Endothelial cell of umbilical vein (primary cell): ENCODE data around the gene CCT4. TPM values are rescaled to one million over a fixed set of nuclear protein-coding genes. Genes with fewer than 3 reads are reported as not detected.

Source experiments
- BruUV-seq: library from RNA; stranded (reverse); fragments of 400-500 nt; replicated peaks from 2 replicates; lab custom pipeline; 2021; lab: Mats Ljungman, UMichigan
- CTCF ChIA-PET: fragments of 300-600, 350-600 bp; sonication (Branson Sonifier 250); formaldehyde crosslinking; loops from one replicate; lab custom pipeline; 2021; ENCODE audit warnings: antibody characterized with exemption, inconsistent platforms; lab: Charles Lee
- POLR2A ChIA-PET: fragments of 300-600, 350-600 bp; sonication (Branson Sonifier 250); formaldehyde crosslinking; loops from one replicate; lab custom pipeline; 2021; ENCODE audit warnings: antibody characterized with exemption, inconsistent platforms; lab: Charles Lee
- DNase-seq: peaks from one replicate; pipeline ENCODE4 v3.0.0-alpha.2; 2011; ENCODE audit warnings: low read depth, low spot score
- FAIRE-seq: peaks from 2 replicates; lab custom pipeline; 2011; peaks lifted over from hg19 to GRCh38; lab: Jason Lieb, UNC
- H2AFZ ChIP-seq: 2 replicates; pipeline ENCODE4 v1.6.0; 2012; ENCODE audit warnings: low read depth, low read length, control low read depth, inconsistent platforms
- H3K27ac ChIP-seq: 2 replicates; pipeline ENCODE4 v1.5.1; 2011; ENCODE audit warnings: low read depth, mild to moderate bottlenecking, control low read depth, low read length, moderate library complexity; ENCODE audit not compliant: insufficient read depth
- H3K27me3 ChIP-seq, 2 experiments: 2 replicates each; pipeline versions ENCODE4 v1.6.0 to v1.6.1; 2011; ENCODE audit warnings: low read length in 2 of 2, mixed read lengths in 1 of 2; ENCODE audit not compliant: control insufficient read depth in 2 of 2, insufficient read depth in 2 of 2
- H3K36me3 ChIP-seq, 2 experiments: 2 replicates in 1 of 2; 3 replicates in 1 of 2; pipeline ENCODE4 v1.5.1; 2011; ENCODE audit warnings: low read length in 2 of 2, mild to moderate bottlenecking in 1 of 2, moderate library complexity in 1 of 2; ENCODE audit not compliant: control insufficient read depth in 2 of 2, insufficient read depth in 2 of 2; ENCODE audit errors: extremely low read depth in 1 of 2
- H3K4me1 ChIP-seq: 3 replicates; pipeline ENCODE4 v1.5.1; 2011; ENCODE audit warnings: mild to moderate bottlenecking, low read length; ENCODE audit not compliant: control insufficient read depth, insufficient read depth; ENCODE audit errors: extremely low read depth
- H3K4me2 ChIP-seq: 2 replicates; pipeline ENCODE4 v1.6.1; 2011; ENCODE audit warnings: low read length, control low read depth, mixed read lengths; ENCODE audit not compliant: insufficient read depth
- H3K4me3 ChIP-seq, 3 experiments: fragments of 200-600 bp in 1 of 3; sonication (generic), shearing (Covaris generic) in 1 of 3; replicated peaks in 1 of 3; 2 replicates each; pipeline ENCODE4 v1.5.1; 2011 to 2016; ENCODE audit warnings: control low read depth in 3 of 3, low read length in 3 of 3, mild to moderate bottlenecking in 2 of 3, inconsistent platforms in 1 of 3, low read depth in 1 of 3, moderate library complexity in 1 of 3; ENCODE audit not compliant: insufficient read depth in 1 of 3
- H3K79me2 ChIP-seq: 2 replicates; pipeline ENCODE4 v1.6.0; 2012; ENCODE audit warnings: low read length, inconsistent platforms; ENCODE audit not compliant: control insufficient read depth, insufficient read depth
- H3K9ac ChIP-seq: replicated peaks from 2 replicates; pipeline ENCODE3; 2011; ENCODE audit warnings: low read length, control low read depth; ENCODE audit not compliant: insufficient read depth; ENCODE audit errors: extremely low read depth
- H3K9me1 ChIP-seq: replicated peaks from 3 replicates; pipeline ENCODE4 v1.6.0; 2011; ENCODE audit warnings: mild to moderate bottlenecking, low read length; ENCODE audit not compliant: control insufficient read depth, insufficient read depth; ENCODE audit errors: extremely low read depth
- H3K9me3 ChIP-seq: replicated peaks from 2 replicates; pipeline ENCODE4 v1.5.1; 2012; ENCODE audit warnings: low read length, inconsistent platforms; ENCODE audit not compliant: control insufficient read depth, insufficient read depth
- H4K20me1 ChIP-seq: replicated peaks from 2 replicates; pipeline ENCODE3; 2011; ENCODE audit warnings: mild to moderate bottlenecking, low read length; ENCODE audit not compliant: control insufficient read depth, insufficient read depth; ENCODE audit errors: extremely low read depth
- CTCF ChIP-seq, 2 donors: IDR thresholded peaks; 1 replicate in 1 of 2; 2 replicates in 1 of 2; pipeline ENCODE4 v1.5.1; 2011; ENCODE audit warnings: low read length in 2 of 2, mild to moderate bottlenecking in 2 of 2, moderate library complexity in 2 of 2, control low read depth in 1 of 2, inconsistent platforms in 1 of 2, low read depth in 1 of 2; ENCODE audit not compliant: insufficient read depth in 1 of 2; ENCODE audit errors: extremely low read depth in 1 of 2
- EZH2 ChIP-seq: IDR thresholded peaks from 2 replicates; pipeline ENCODE4 v1.6.1; 2012; ENCODE audit warnings: borderline replicate concordance, low read depth, mild to moderate bottlenecking, moderate library complexity, low read length, inconsistent platforms; ENCODE audit not compliant: severe bottlenecking
- FOS ChIP-seq: IDR thresholded peaks from 2 replicates; pipeline ENCODE4 v1.6.1; 2011; ENCODE audit warnings: mild to moderate bottlenecking, low read length, moderate library complexity, borderline replicate concordance; ENCODE audit not compliant: insufficient read depth
- GATA2 ChIP-seq: IDR thresholded peaks from 2 replicates; pipeline ENCODE4 v1.7.0; 2011; ENCODE audit warnings: low read depth, mild to moderate bottlenecking, moderate library complexity, mixed read lengths, low read length; ENCODE audit not compliant: insufficient read length, insufficient read depth
- JUN ChIP-seq: IDR thresholded peaks from 2 replicates; pipeline ENCODE4 v1.6.1; 2011; ENCODE audit warnings: borderline replicate concordance, low read depth; ENCODE audit not compliant: insufficient read length, insufficient read depth
- MAX ChIP-seq: IDR thresholded peaks from 2 replicates; pipeline ENCODE4 v1.6.1; 2011; ENCODE audit not compliant: insufficient read depth, insufficient read length
- MYC ChIP-seq: IDR thresholded peaks from one replicate; pipeline ENCODE4 v1.6.1; 2011; ENCODE audit warnings: mild to moderate bottlenecking, low read depth, low read length
- POLR2A ChIP-seq: IDR thresholded peaks from 2 replicates; pipeline ENCODE4 v1.6.1; 2012; ENCODE audit warnings: low read depth, mild to moderate bottlenecking, control low read depth, low read length
- POLR2AphosphoS5 ChIP-seq: IDR thresholded peaks from 2 replicates; pipeline ENCODE4 v1.6.1; 2012; ENCODE audit warnings: low read depth, mild to moderate bottlenecking, control low read depth, low read length, moderate library complexity; ENCODE audit not compliant: insufficient read depth
- dilution Hi-C: fragments of 300-500 bp; cut with MboI; formaldehyde crosslinking; loops from one replicate; pipeline ENCODE4 v1.15.0; 2019; ENCODE audit warnings: low sequenced_read_pairs; ENCODE audit not compliant: extremely low pct_ligation_motif_present
- intact Hi-C: fragments of 100-400 bp; cut with micrococcal nuclease; formaldehyde crosslinking; loops from one replicate; pipeline ENCODE4 v1.10.0; 2022
- polyA plus RNA-seq, 4 experiments: library from polyadenylated mRNA; depleted of rRNA in 3 of 4; stranded (reverse) in 3 of 4; unstranded in 1 of 4; fragments of >200 nt; gene quantifications; 2 replicates each; pipeline versions ENCODE4 v1.2.1 to v1.2.3, GENCODE V29; 2011 to 2012; ENCODE audit warnings: missing spikeins in 1 of 4
- total RNA-seq: library from RNA; stranded (reverse); gene quantifications from 2 replicates; pipeline ENCODE4 v1.2.3, GENCODE V29; 2021

CCT4 gene
- total and polyA plus RNA-seq, 2 donors (not counting 3 experiments of a cell fraction or from before 2014, with no cell fraction given), result 78.5 to 220 TPM

- intact Hi-C loops, result loop anchor here (1.0 to 10.0 kb wide), 3 partner anchors 34 to 160 kb away; partner anchors contain the start of gene CCT4
- ChIA-PET CTCF (interaction anchor here (1.5 kb wide), 1 partner anchor 11 kb away, joined by 4 read pairs; no protein-coding TSS in a partner anchor), POLR2A (no interaction called here)
- TF ChIP-seq EZH2 (no peak), POLR2AphosphoS5 (peak; percentile 16), MYC (peak; percentile 62), CTCF (IDR thresholded peaks at IDR 0.05; ENCODE audit: extremely low read depth in 1 of 2, insufficient read depth in 1 of 2, low read depth in 1 of 2, low read length in 2 of 2) (no peak), GATA2 (no peak), MAX (peak; percentile 59), FOS (no peak), POLR2A (no peak), JUN (no peak)
- Histone ChIP-seq H3K27me3 (no peaks in the 10 kb centered on the region), H3K27ac (peak overlapping the region; percentile 43), H4K20me1 (no peaks in the 10 kb centered on the region), H2AFZ (peak overlapping the region; percentile 96), H3K79me2 (no peaks in the 10 kb centered on the region), H3K9me3 (no peaks in the 10 kb centered on the region), H3K9ac (peak overlapping the region; percentile 46), H3K36me3 (no peaks in the 10 kb centered on the region), H3K4me3 (peak overlapping the region; percentile 57 to 93 (median 74)), H3K9me1 (no peaks in the 10 kb centered on the region), H3K4me1 (peaks cover 5% of the 10 kb centered on the region), H3K4me2 (peak overlapping the region; percentile 90)
- peak; percentile 100 for FAIRE-seq
- no TSS peak for BruUV-seq
- dilution Hi-C loops, result no loop called here
- DNase-seq, result peak; percentile 95
Observed at GRCh38 chr2:61854564-61855317, 33.7 kb downstream of the CCT4 start.
